ENCODE measurements around the gene SRL.

Gene SRL

DNA sequence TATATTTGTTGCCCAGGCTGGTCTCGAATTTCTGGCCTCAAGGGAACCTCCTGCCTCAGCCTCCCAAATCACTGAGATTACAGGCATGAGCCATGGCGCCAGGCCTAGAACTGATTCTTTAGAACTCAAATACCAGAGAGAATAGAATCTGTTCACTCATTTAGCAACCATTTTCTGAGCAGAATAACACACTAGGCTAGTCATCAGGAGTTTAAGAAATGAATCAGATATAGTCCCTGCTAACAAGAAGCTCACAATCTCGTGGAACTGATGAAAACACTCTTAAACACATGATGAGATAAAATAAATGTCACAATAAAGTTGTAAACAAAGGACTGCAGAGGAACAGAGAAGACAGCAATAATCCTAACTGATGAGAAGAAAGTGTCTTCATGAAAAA is 69.8 kb downstream of the SRL start:
- no peaks in the 10 kb centered on the region for H3K9me3 ChIP-seq (ENCODE audit: control insufficient read depth, insufficient read depth, low read length)
- no peaks in the 10 kb centered on the region for H3K36me3 ChIP-seq (ENCODE audit: control insufficient read depth, low read length)
- no peaks in the 10 kb centered on the region for H4K20me1 ChIP-seq (ENCODE audit: control insufficient read depth, insufficient read depth, low read depth, low read length)
- no peak overlapping the region for H3K4me2 ChIP-seq (ENCODE audit: low read length)
- TF ChIP-seq EZH2phosphoT487 (IDR thresholded peaks at IDR 0.05; ENCODE audit: borderline replicate concordance, low read length), result no peak
- TF ChIP-seq, protein P1, sequence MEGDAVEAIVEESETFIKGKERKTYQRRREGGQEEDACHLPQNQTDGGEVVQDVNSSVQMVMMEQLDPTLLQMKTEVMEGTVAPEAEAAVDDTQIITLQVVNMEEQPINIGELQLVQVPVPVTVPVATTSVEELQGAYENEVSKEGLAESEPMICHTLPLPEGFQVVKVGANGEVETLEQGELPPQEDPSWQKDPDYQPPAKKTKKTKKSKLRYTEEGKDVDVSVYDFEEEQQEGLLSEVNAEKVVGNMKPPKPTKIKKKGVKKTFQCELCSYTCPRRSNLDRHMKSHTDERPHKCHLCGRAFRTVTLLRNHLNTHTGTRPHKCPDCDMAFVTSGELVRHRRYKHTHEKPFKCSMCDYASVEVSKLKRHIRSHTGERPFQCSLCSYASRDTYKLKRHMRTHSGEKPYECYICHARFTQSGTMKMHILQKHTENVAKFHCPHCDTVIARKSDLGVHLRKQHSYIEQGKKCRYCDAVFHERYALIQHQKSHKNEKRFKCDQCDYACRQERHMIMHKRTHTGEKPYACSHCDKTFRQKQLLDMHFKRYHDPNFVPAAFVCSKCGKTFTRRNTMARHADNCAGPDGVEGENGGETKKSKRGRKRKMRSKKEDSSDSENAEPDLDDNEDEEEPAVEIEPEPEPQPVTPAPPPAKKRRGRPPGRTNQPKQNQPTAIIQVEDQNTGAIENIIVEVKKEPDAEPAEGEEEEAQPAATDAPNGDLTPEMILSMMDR (IDR thresholded peaks at IDR 0.05; ENCODE audit: low read depth, low read length, poor library complexity, severe bottlenecking), result no peak
- H3K27ac ChIP-seq (ENCODE audit: low read depth, low read length), result no peak overlapping the region
- no peaks in the 10 kb centered on the region for H3K79me2 ChIP-seq (ENCODE audit: control insufficient read depth, low read length)
- no peaks in the 10 kb centered on the region for H3K9me2 ChIP-seq (replicated peaks; ENCODE audit: control insufficient read depth, low read length)
- no peak overlapping the region for H3K4me3 ChIP-seq (ENCODE audit: low read length)
- peaks cover 3% of the 10 kb centered on the region; the same call in 1 of the 2 replicates for H3K27me3 ChIP-seq (ENCODE audit: control insufficient read depth, low read length)
- H3F3A ChIP-seq (ENCODE audit: control insufficient read depth, insufficient read depth), result no peaks in the 10 kb centered on the region
- H3K4me1 ChIP-seq (ENCODE audit: control insufficient read depth, low read length), result no peaks in the 10 kb centered on the region; the same call in 1 of the 2 replicates

DNA sequence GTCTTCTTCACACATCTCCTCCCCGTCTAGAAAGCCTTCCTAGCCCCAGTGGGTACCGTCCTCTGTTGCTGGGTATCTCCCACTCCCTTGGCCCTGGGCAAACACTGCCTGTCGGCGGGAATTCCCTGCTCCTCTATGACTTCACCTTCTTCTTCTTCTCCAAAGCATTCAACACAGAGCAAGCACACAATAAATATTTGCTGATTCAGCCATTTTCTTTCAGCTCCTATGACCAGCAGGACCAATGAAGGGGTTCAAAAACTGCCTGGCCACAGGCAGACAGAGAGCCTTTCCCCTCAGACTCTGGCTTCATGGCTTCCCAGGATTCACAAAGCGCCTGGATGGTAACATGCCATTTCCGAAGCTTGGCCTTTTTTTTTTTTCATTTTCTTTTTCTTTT is 72.5 kb downstream of the SRL start:
- Histone ChIP-seq H3K79me2 (ENCODE audit: control insufficient read depth, low read length) (no peaks in the 10 kb centered on the region), H3K4me2 (ENCODE audit: low read length) (no peak overlapping the region), H3K36me3 (ENCODE audit: control insufficient read depth, low read length) (no peaks in the 10 kb centered on the region), H3K27ac (ENCODE audit: low read depth, low read length) (no peak overlapping the region), H3F3A (ENCODE audit: control insufficient read depth, insufficient read depth) (no peaks in the 10 kb centered on the region), H3K4me1 (ENCODE audit: control insufficient read depth, low read length) (no peaks in the 10 kb centered on the region), H3K9me3 (ENCODE audit: control insufficient read depth, insufficient read depth, low read length) (no peaks in the 10 kb centered on the region), H3K4me3 (ENCODE audit: low read length) (no peak overlapping the region), H3K9me2 (replicated peaks; ENCODE audit: control insufficient read depth, low read length) (no peaks in the 10 kb centered on the region), H3K27me3 (ENCODE audit: control insufficient read depth, low read length) (peaks cover 3% of the 10 kb centered on the region; the same call in 1 of the 2 replicates), H4K20me1 (ENCODE audit: control insufficient read depth, insufficient read depth, low read depth, low read length) (no peaks in the 10 kb centered on the region)
- TF ChIP-seq EZH2phosphoT487 (IDR thresholded peaks at IDR 0.05; ENCODE audit: borderline replicate concordance, low read length), result no peak
- TF ChIP-seq, protein P1 (IDR thresholded peaks at IDR 0.05; ENCODE audit: low read depth, low read length, poor library complexity, severe bottlenecking), result no peak

DNA sequence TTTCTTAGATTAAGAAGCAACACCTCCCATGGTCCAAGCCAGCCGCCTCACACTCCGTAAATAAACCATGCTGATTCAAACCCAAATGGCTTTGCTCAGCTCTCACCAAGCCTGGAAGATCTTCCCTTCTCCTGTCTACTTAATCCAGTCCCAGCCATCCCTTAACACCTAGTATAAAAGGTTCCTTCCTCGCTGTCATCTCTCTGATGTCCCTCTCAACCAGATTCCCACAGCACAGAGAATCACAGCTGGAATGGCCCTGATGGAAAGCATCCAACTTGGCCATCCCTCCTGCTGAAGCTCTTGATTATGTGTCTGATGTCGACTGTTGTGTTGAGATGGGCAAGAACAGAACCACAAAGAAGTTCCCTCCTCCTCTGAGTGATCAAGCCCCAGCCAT is 75.1 kb downstream of the SRL start:
- Histone ChIP-seq H3K36me3 (ENCODE audit: control insufficient read depth, low read length) (no peaks in the 10 kb centered on the region), H3K4me3 (ENCODE audit: low read length) (no peak overlapping the region), H3K27ac (ENCODE audit: low read depth, low read length) (no peak overlapping the region), H3K79me2 (ENCODE audit: control insufficient read depth, low read length) (no peaks in the 10 kb centered on the region), H4K20me1 (ENCODE audit: control insufficient read depth, insufficient read depth, low read depth, low read length) (no peaks in the 10 kb centered on the region), H3K9me3 (ENCODE audit: control insufficient read depth, insufficient read depth, low read length) (no peaks in the 10 kb centered on the region), H3K4me1 (ENCODE audit: control insufficient read depth, low read length) (no peaks in the 10 kb centered on the region), H3F3A (ENCODE audit: control insufficient read depth, insufficient read depth) (no peaks in the 10 kb centered on the region), H3K9me2 (replicated peaks; ENCODE audit: control insufficient read depth, low read length) (no peaks in the 10 kb centered on the region), H3K4me2 (ENCODE audit: low read length) (no peak overlapping the region), H3K27me3 (ENCODE audit: control insufficient read depth, low read length) (peaks cover 3% of the 10 kb centered on the region; the same call in 1 of the 2 replicates)
- TF ChIP-seq EZH2phosphoT487 (IDR thresholded peaks at IDR 0.05; ENCODE audit: borderline replicate concordance, low read length), result no peak
- TF ChIP-seq, protein P1 (IDR thresholded peaks at IDR 0.05; ENCODE audit: low read depth, low read length, poor library complexity, severe bottlenecking), result no peak

Measured in DOHH2 (cell line).